ENCODE measurements around the gene IGSF23. TPM values are rescaled to one million over a fixed set of nuclear protein-coding genes. Genes with fewer than 3 reads are reported as not detected.

Gene IGSF23
- total RNA-seq, 2 donors from 2014 or later, result not detected

GRCh38 chr19:44685877-44686276, 72.5 kb downstream of the IGSF23 start:
- no peak overlapping the region for H3K4me3 ChIP-seq
- H3K4me1 ChIP-seq (ENCODE audit: control insufficient read depth in 1 of 2, low read depth in 2 of 2), result peaks cover 0 to 16% of the 10 kb centered on the region in 2 donors
- no peaks in the 10 kb centered on the region for H3K9me3 ChIP-seq
- H3K27me3 ChIP-seq (replicated peaks; ENCODE audit: insufficient read depth), result no peaks in the 10 kb centered on the region
- no peak overlapping the region for H3K27ac ChIP-seq
- TF ChIP-seq CTCF (IDR thresholded peaks at IDR 0.05), result no peak
- DNase-seq (ENCODE audit: low spot score) (no peak), ATAC-seq (ENCODE audit: insufficient number of reproducible peaks, low FRiP score, low read depth) (no peak)
- H3K36me3 ChIP-seq, result peaks cover under 1% of the 10 kb centered on the region

Other genes with a start within 250 kb of the IGSF23 start
- gene ZNF285, start 212.0 kb upstream of the IGSF23 start, total RNA-seq, result under 1 TPM; 0.27 to 0.28 TPM
- gene ZNF229, start 165.1 kb upstream of the IGSF23 start, total RNA-seq, result 1 to 10 TPM; 2.3 to 4.1 TPM
- gene ZNF180, start 113.0 kb upstream of the IGSF23 start, total RNA-seq, result 10 to 100 TPM in 1 of 2 donors, 1 to 10 TPM in 1; 9.6 to 16.1 TPM
- not detected for gene CEACAM20, start 83.9 kb upstream of the IGSF23 start, total RNA-seq
- gene PVR, start 30.3 kb downstream of the IGSF23 start, total RNA-seq, result 100 to 1,000 TPM in 1 of 2 donors, 10 to 100 TPM in 1; 59.7 to 102 TPM
- gene CEACAM19, start 57.9 kb downstream of the IGSF23 start, total RNA-seq, result 1 to 10 TPM; 3.4 to 6.2 TPM
- gene CEACAM16, start 85.6 kb downstream of the IGSF23 start, total RNA-seq, result not detected
- gene BCL3, start 135.1 kb downstream of the IGSF23 start, total RNA-seq, result 10 to 100 TPM; 43.1 to 77.9 TPM
- gene CBLC, start 164.3 kb downstream of the IGSF23 start, total RNA-seq, result under 1 TPM in 1 of 2 donors, not detected in 1; 0.42 TPM
- gene BCAM, start 195.5 kb downstream of the IGSF23 start, total RNA-seq, result 100 to 1,000 TPM in 1 of 2 donors, 10 to 100 TPM in 1; 77.7 to 178 TPM
- 10 to 100 TPM; 61.7 to 84.3 TPM for gene NECTIN2, start 232.7 kb downstream of the IGSF23 start, total RNA-seq

Data from thoracic aorta (tissue), 2 donors.